Measurements from ENCODE around the gene PDCL2. TPM values are rescaled to one million over a fixed set of nuclear protein-coding genes. Genes with fewer than 3 reads are reported as not detected.
A peak's percentile ranks its signal among the peaks of the same experiment; 100 is the strongest.

The PDCL2 gene
- total RNA-seq, 3 donors from 2014 or later (not counting 1 experiment from before 2014, with no cell fraction given), result not detected

- no peak overlapping the region for H3K27ac ChIP-seq (ENCODE audit: low read length)
- no peak overlapping the region for H3K4me3 ChIP-seq (ENCODE audit: low read length)
- H3K4me1 ChIP-seq (ENCODE audit: control insufficient read depth, insufficient read depth, low read length), result no peaks in the 10 kb centered on the region
- Mint-ChIP-seq H3K27ac (no peak overlapping the region), H3K4me1 (no peaks in the 10 kb centered on the region), H3K9me3 (peaks cover 2 to 11% of the 10 kb centered on the region in 2 donors), H3K36me3 (peaks cover 11% of the 10 kb centered on the region), H3K4me3 (no peak overlapping the region), H3K27me3 (ENCODE audit: low read depth in 2 of 2) (peaks cover 12 to 16% of the 10 kb centered on the region in 2 donors)
- TF ChIP-seq CTCF (IDR thresholded peaks at IDR 0.05), result no peak
- H3K27me3 ChIP-seq (ENCODE audit: control insufficient read depth, insufficient read depth, low read length), result no peaks in the 10 kb centered on the region
- H3K9me3 ChIP-seq (ENCODE audit: control insufficient read depth, insufficient read depth, low read length), result peaks cover 2% of the 10 kb centered on the region
- intact Hi-C loops (cut with micrococcal nuclease), result no loop called here
- DNase-seq, result no peak
- 93% methylated on average over 3 of the region's 3 CpGs for WGBS (ENCODE audit: insufficient coverage)
- ATAC-seq, result no peak
- H3K36me3 ChIP-seq (ENCODE audit: control insufficient read depth, insufficient read depth, low read length), result no peaks in the 10 kb centered on the region
Observed at GRCh38 chr4:55571806-55572205, 20.2 kb downstream of the PDCL2 start.

DNA sequence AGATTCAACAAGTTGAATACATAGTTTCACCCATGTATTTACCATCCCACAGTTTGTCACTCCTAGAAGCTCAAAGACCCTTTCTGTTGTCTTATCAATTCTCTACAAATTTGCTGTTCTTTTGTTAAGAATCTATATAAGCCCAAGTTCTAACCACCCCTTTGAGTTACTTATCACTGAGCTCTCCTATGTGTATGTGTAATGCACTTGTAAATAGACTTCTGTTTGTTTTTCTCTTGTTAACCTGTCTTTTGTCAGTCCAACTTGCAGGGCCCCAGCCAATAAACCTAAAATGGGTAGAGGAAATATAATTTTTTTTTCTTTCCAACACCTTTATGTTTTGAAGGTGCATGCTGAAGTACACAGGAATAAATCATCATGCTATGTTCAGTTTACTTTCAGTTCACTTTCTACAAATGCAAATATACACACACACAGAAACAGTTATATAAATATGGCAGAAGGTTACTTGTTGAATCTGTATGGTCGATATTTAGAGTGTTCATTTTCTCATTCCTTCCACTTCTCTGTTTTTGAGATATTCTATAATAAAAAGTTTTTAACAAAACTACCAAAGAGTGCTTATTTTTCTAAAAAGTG lies 23.0 kb downstream of the PDCL2 start:
- DNase-seq (no peak), ATAC-seq (no peak)
- Mint-ChIP-seq H3K27me3 (ENCODE audit: low read depth in 2 of 2) (peaks cover 12 to 16% of the 10 kb centered on the region in 2 donors), H3K4me3 (no peak overlapping the region), H3K4me1 (no peaks in the 10 kb centered on the region), H3K27ac (no peak overlapping the region), H3K9me3 (no peaks in the 10 kb centered on the region), H3K36me3 (no peaks in the 10 kb centered on the region)
- TF ChIP-seq CTCF (IDR thresholded peaks at IDR 0.05), result no peak
- Histone ChIP-seq H3K27ac (ENCODE audit: low read length) (no peak overlapping the region), H3K27me3 (ENCODE audit: control insufficient read depth, insufficient read depth, low read length) (no peaks in the 10 kb centered on the region), H3K4me1 (ENCODE audit: control insufficient read depth, insufficient read depth, low read length) (no peaks in the 10 kb centered on the region), H3K4me3 (ENCODE audit: low read length) (no peak overlapping the region), H3K36me3 (ENCODE audit: control insufficient read depth, insufficient read depth, low read length) (no peaks in the 10 kb centered on the region), H3K9me3 (ENCODE audit: control insufficient read depth, insufficient read depth, low read length) (no peaks in the 10 kb centered on the region)
- intact Hi-C loops (cut with micrococcal nuclease), result no loop called here
- WGBS (ENCODE audit: insufficient coverage), result no CpG with 5 or more reads among the region's 1 CpG

- Histone ChIP-seq H3K9me3 (ENCODE audit: control insufficient read depth, insufficient read depth, low read length) (no peaks in the 10 kb centered on the region), H3K4me3 (ENCODE audit: low read length) (no peak overlapping the region), H3K27me3 (ENCODE audit: control insufficient read depth, insufficient read depth, low read length) (no peaks in the 10 kb centered on the region), H3K4me1 (ENCODE audit: control insufficient read depth, insufficient read depth, low read length) (no peaks in the 10 kb centered on the region), H3K36me3 (ENCODE audit: control insufficient read depth, insufficient read depth, low read length) (no peaks in the 10 kb centered on the region), H3K27ac (ENCODE audit: low read length) (no peak overlapping the region)
- DNase-seq (no peak), ATAC-seq (peak in 1 of 3 donors; percentile 64)
- Mint-ChIP-seq H3K27ac (peak overlapping the region in 1 of 2 donors; percentile 2), H3K4me1 (peaks cover 0 to 10% of the 10 kb centered on the region in 2 donors), H3K9me3 (no peaks in the 10 kb centered on the region), H3K27me3 (ENCODE audit: low read depth in 2 of 2) (peaks cover 8 to 9% of the 10 kb centered on the region in 2 donors), H3K4me3 (no peak overlapping the region), H3K36me3 (no peaks in the 10 kb centered on the region)
- no CpG with 5 or more reads among the region's 1 CpG for WGBS (ENCODE audit: insufficient coverage)
- intact Hi-C loops (cut with micrococcal nuclease), result no loop called here
- TF ChIP-seq CTCF (IDR thresholded peaks at IDR 0.05), result no peak
Observed at GRCh38 chr4:55561889-55562288, 30.2 kb downstream of the PDCL2 start.

- no peak for TF ChIP-seq CTCF (IDR thresholded peaks at IDR 0.05)
- Mint-ChIP-seq H3K4me1 (peaks cover 0 to 10% of the 10 kb centered on the region in 2 donors), H3K9me3 (no peaks in the 10 kb centered on the region), H3K27ac (no peak overlapping the region), H3K27me3 (ENCODE audit: low read depth in 2 of 2) (peaks cover 12% of the 10 kb centered on the region in 2 donors), H3K36me3 (no peaks in the 10 kb centered on the region), H3K4me3 (no peak overlapping the region)
- 78% methylated on average over 2 of the region's 3 CpGs for WGBS (ENCODE audit: insufficient coverage)
- no peak for DNase-seq
- ATAC-seq, result no peak
- no peak overlapping the region for H3K27ac ChIP-seq (ENCODE audit: low read length)
- H3K4me1 ChIP-seq (ENCODE audit: control insufficient read depth, insufficient read depth, low read length), result no peaks in the 10 kb centered on the region
- no peaks in the 10 kb centered on the region for H3K36me3 ChIP-seq (ENCODE audit: control insufficient read depth, insufficient read depth, low read length)
- no peak overlapping the region for H3K4me3 ChIP-seq (ENCODE audit: low read length)
- intact Hi-C loops (cut with micrococcal nuclease), result no loop called here
- H3K9me3 ChIP-seq (ENCODE audit: control insufficient read depth, insufficient read depth, low read length), result no peaks in the 10 kb centered on the region
- H3K27me3 ChIP-seq (ENCODE audit: control insufficient read depth, insufficient read depth, low read length), result no peaks in the 10 kb centered on the region
Observed at GRCh38 chr4:55560096-55560495, 31.9 kb downstream of the PDCL2 start.

Measured in natural killer cell (primary cell).